SU-DHL-6 (cell line): ENCODE measurements around the gene TMEM14C.

Source experiments
- CTCF ChIP-seq: fragments of 200-600 bp; sonication (generic); IDR thresholded peaks from one replicate; pipeline ENCODE4 v1.5.1; 2017; ENCODE audit warnings: antibody characterized with exemption, mild to moderate bottlenecking, low read length, moderate library complexity; ENCODE audit not compliant: insufficient read depth, poor library complexity, severe bottlenecking
- EZH2phosphoT487 ChIP-seq: fragments of 200-600 bp; sonication (generic), shearing (Covaris generic); conservative IDR thresholded peaks from 2 replicates; pipeline ENCODE4 v1.6.1; 2018; ENCODE audit warnings: mild to moderate bottlenecking, antibody characterized with exemption, low read length, moderate library complexity, mixed read lengths

- no peak for TF ChIP-seq CTCF
- no peak for TF ChIP-seq EZH2phosphoT487
These were observed 2.8 kb downstream of the TMEM14C start for GRCh38 chr6:10725716-10726115.
